ENCODE measurements around the gene ATOX1.

The ATOX1 gene

DNA sequence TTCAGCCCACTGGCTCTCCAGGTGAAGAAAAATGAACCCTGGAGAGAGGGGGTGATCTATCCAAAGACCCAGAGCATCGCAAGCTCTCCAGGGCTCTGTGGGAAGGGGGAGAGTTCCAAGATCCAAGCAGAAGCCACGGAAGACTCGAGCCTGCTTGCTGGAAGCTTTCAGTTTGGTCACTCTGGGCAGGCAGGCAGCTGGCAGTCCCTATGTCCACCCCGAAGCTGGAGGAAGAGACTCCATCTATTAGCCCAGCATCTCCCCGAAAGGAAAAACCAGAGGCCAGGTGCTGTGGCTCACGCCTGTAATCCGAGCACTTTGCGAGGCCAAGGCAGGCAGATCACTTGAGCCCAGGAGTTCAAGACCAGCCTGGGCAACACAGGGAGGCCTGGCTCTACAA lies 61.0 kb downstream of the ATOX1 start:
- DNase-seq (ENCODE audit: low spot score): no peak

DNA sequence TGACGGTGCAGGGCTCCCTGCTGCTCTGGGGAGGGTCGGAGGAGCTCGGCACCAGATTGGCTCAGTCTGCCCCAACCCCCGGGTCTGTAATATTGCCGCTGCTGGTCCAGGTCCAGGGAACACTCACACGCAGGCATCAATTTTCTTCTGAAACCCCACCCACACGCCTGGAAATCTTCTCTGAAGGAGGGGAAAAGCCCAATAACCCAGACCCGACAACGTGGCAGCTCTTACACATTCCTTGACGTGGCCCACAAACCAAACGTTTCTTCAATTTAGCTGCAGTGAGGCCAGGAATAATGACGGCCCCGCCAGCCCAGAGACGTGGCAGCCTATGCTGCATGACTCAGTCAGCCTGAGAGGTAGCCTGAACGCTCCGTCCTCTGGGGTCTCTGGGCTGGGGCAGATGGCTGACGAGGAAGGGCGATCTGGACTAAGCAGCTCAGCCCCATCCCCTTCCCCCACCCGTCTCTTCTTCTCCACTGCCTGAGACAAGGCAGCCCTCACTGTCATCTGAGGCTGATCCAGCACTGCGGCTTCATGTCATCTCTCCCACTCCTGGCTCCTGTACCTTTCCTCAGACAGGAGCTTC lies 61.9 kb downstream of the ATOX1 start:
- no peak for DNase-seq (ENCODE audit: low spot score)

DNA sequence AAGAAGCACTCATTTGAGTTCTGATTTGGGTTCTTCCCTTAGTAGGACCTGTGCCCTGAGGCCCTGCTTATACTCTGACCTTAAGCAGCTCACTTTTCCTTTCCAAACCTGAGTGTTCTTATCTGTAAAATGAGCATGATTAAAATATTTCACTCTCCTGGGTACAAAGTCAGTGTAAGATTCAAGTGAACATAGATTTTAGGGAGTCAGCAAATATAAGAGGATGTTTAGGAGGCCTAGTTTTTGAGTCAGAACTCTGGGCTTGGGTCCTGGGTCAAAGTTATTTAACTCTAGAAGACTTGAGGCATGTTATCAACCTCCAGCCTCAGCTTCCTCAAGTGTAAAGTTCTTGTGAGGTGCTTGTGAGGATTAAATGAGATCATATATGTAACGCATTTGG lies 63.0 kb downstream of the ATOX1 start:
- DNase-seq (ENCODE audit: low spot score): no peak

DNA sequence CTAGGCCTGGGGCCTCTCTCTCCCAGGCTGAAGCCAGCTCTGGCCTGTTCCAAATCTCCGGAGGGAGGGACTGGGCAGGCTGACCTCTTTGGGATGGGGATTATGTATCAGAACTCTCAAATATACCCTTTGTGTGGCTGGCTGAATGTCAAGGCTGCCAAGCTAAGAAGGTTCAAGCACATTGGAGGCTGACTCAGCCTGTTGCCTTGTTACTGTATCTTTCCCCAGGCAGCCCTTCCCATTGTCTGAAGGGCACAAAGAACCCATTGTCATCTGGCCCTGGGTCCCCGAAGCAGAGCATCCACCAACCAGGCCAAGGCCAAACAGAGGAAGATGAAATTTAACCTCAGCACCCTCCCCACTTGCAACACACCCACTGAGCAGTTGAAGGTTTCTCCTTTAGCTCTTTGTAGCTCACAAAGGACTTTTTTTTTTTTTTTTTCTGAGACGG lies 64.4 kb downstream of the ATOX1 start:
- DNase-seq (ENCODE audit: low spot score): no peak
